GM21526 (cell line): ENCODE data around the gene BPI.
"Not testable (repeated sequence)": the region's sequence is repeated elsewhere in the genome, so short reads cannot be mapped to it uniquely, and the experiment has no call there.

Experiments
- ATAC-seq: cut with Tn5 transposase; IDR thresholded peaks from one replicate; pipeline ENCODE4 v1.9.1; 2021; ENCODE audit warnings: moderate library complexity; ENCODE audit not compliant: unreplicated experiment, low FRiP score

BPI gene

GRCh38 chr20:38330638-38331037 lies 26.7 kb downstream of the BPI start:
- no peak for ATAC-seq

GRCh38 chr20:38331245-38331644 lies 27.3 kb downstream of the BPI start:
- ATAC-seq = no peak

DNA sequence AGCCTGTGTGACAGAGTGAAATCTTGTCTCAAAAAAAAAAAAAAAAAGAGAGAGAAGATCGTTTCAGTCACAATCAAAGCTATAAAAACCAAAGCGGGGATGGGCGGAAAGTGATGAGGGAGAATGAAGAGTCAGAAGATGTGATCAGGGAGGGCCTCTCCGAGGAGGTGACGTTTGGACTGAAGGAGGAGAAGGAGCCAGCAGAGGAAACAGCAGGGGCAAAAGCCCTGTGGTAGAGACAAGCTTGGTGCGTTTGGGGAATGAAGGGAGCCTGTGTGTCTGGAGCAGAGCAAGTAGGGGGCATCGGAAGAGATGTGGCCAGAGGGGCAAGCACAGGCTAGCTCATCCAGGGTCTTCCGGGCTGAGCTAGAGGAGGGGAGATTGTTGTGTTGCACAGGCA lies 27.9 kb downstream of the BPI start:
- ATAC-seq = no peak

DNA sequence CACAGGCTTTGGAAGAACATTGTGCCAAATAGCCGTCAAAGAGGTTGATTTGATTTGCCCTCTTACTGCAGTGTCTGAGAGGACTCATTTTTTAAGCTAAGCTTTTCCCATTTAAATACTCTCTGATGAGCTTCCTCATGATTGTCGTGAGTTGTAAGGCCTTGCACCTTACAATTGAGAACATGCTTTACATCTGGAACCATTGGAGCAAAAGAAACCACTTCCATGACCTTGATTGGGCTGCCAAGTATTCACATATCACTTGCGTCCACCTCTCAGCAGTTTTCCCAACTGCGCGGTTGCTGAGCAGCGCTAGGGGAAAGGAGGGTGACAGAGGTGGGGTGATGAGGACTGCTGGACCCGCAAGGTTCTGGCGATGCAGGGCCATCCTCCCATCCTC lies 30.1 kb downstream of the BPI start:
- no peak for ATAC-seq

GRCh38 chr20:38336726-38337125 lies 32.8 kb downstream of the BPI start:
- ATAC-seq = no peak

GRCh38 chr20:38337561-38338140 lies 33.7 kb downstream of the BPI start:
- ATAC-seq = no peak

GRCh38 chr20:38338849-38339520 lies 35.0 kb downstream of the BPI start:
- no peak for ATAC-seq

GRCh38 chr20:38339521-38339896 lies 35.6 kb downstream of the BPI start:
- ATAC-seq = not testable (repeated sequence)

DNA sequence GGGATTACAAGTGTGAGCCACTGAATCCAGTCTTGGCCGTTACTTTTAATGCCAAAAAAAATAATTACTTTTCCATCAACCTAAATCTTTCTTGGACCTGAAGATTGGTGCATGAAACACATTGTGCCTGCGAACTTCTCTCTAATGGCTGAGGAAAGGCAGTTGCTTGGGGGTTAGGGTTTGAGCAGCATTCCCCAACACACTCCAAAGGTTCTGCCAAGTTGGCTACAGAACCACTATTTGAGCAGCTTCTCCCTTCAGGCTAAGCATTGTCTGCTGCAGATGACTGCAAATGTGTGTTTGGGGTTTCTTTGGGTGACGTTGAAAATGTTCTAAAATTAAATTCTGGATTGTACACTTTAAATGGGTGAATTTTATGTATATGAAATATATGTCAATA lies 36.0 kb downstream of the BPI start:
- ATAC-seq = no peak

GRCh38 chr20:38340693-38341092 lies 36.7 kb downstream of the BPI start:
- no peak for ATAC-seq

DNA sequence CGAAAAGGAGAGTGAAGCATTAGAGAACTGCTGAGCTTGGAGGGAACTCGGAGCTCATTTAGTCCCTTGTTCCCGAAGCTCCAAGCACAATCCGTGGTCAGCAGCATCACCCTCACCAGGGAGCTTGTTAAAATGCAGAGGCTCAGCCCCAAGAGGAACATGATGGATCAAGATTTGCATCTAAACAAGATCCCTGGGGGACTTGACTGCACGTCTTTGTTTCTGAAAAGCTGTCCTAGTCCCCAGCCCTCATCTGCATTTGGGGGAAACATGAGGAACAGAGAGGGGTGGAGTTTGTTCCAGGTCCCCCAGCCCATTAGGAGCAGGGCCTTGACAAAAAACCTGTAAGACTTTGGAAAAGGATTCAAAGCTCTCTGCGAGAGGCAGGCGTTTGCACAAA lies 38.3 kb downstream of the BPI start:
- ATAC-seq = no peak

DNA sequence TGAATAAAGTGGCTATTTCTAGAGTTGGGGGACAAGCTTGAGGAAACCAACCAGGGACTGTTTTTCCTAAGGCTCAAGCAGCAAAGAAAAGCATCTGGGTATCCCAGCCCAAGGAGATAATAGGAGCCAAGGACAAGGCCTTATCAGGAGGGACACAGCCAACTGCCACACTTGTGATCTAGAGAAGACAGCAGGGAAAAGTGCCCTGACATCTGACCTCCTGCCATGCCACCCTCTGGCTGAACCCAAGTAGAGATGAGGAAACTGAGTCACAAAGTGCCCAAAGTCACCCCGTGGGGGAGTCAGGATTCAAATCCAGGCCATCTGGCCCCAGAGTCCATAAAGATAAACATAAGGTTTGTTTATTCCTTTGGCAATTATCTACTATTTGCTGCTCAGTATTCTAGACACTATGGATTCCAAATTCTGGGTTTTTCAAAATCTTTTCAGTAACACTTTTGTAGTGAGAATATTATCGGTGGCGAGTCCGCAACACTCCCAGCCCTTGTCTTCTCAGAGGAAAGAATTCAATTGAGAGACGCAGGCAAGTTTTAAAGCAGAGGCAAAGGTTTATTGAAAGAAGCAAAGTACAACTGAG lies 38.9 kb downstream of the BPI start:
- no peak for ATAC-seq

GRCh38 chr20:38343311-38344106 lies 39.6 kb downstream of the BPI start:
- ATAC-seq = no peak

- ATAC-seq = no peak
Observed at GRCh38 chr20:38344107-38344701, 40.2 kb downstream of the BPI start.

DNA sequence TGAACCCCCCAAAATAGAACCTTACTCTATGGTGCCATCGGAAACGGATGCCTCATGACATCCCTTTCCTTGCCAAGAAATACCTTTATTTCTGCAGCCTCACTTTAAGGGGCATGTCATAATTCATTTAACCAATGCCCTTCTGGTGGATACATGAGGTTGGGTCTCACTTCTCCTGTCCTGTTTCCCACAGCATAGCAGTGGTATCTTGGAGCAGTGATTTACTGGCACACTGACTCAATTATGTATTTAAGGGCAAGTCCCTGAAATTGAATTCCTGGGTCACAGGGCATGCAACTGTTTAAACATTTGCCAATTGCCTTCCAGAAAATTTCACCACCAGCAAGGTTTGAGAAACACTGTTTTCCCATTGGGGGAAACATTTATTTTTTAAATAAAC lies 41.7 kb downstream of the BPI start:
- ATAC-seq = no peak

GRCh38 chr20:38346247-38346651 lies 42.3 kb downstream of the BPI start, which contains the start of gene LBP:
Gene LBP (plus strand): TSS chr20:38346482. CDS start chr20:38346517, 35 bp downstream.
- ATAC-seq = no peak

DNA sequence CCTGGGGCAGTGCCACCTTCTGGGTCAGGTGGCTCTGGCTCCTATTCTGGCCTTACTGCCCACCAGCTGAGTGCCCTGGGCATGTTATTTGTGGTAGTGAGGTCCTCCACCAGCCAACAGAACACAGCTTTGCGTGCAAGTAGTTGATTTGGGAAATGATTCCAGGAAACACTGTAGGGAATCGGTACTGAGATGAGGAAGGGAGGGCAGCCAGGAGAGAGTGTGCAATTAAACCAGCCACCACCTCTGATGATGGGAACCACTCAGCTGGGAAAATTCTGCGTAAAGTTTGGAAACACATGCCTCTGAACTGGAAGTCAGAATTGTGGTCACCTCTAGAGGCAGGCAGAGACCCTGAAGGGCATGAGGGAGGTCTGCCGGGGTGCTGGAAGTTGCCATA lies 42.8 kb downstream of the BPI start:
- ATAC-seq = no peak

- ATAC-seq = no peak
Observed at GRCh38 chr20:38349856-38350255, 45.9 kb downstream of the BPI start.

DNA sequence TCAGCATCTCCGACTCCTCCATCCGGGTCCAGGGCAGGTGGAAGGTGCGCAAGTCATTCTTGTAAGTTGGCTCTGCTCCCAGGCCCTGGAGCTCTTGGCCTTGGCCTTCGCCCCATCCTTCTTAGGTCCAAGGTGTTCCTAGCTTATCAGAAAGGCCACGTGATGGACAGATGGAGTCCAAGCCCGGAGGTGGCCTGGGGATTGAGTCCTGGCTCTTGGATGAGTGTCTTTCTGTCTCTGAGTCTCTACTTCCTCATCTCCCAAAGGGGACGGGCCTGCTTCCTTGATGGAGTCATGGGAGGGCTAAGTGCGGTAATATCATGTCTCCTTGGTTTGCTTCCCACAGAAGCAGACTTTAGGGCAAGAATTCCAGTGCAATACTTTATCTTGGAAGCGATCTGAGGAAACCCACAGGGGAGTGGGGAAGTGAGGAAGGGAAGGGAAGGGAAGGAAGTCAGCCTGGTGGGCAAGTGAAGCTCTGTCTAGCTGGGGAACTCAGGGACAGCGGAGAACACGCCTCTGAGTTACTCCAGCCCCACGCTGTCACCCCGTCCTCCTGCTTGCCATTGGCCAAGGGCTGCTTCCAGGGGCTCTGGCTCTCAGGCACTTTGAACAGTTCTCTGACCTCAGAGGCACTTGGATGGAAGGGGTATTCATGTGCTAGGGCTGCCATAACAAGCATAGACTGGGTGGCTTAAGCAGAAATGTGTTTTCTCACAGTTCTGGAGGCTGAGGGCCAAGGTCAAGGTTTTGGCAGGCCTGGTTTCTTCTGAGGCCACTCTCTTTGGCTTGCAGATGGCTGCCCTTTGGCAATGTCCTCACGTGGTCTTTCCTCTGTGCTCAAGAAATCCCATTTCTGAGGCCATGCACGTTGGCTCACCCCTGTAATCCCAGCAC lies 47.2 kb downstream of the BPI start:
- no peak for ATAC-seq

- no peak for ATAC-seq
Observed at GRCh38 chr20:38353316-38353715, 49.4 kb downstream of the BPI start.
